Spleen (tissue), 11 donors: ENCODE data around the gene IL18R1. TPM values are rescaled to one million over a fixed set of nuclear protein-coding genes. Genes with fewer than 3 reads are reported as not detected.

Source experiments
- DNase-seq: peaks from one replicate; pipeline ENCODE4 v3.0.0-alpha.2; 2020
- H3K27ac ChIP-seq, 8 donors: fragments of 200-600 bp; sonication (generic) in 7 of 8; 1 replicate in 4 of 8; 2 replicates in 4 of 8; pipeline versions ENCODE4 v1.5.0 to v1.8.0; 2016 to 2021; ENCODE audit warnings: inconsistent platforms in 4 of 8, mild to moderate bottlenecking in 4 of 8, moderate library complexity in 1 of 8
- H3K27me3 ChIP-seq, 7 donors: fragments of 200-600 bp; sonication (generic) in 6 of 7; replicated peaks in 1 of 7; 1 replicate in 4 of 7; 2 replicates in 3 of 7; pipeline versions ENCODE4 v1.5.0 to v1.8.0; 2016 to 2021; ENCODE audit warnings: inconsistent platforms in 3 of 7, mild to moderate bottlenecking in 1 of 7
- H3K36me3 ChIP-seq, 6 donors: fragments of 200-600 bp; sonication (generic) in 5 of 6; 1 replicate in 4 of 6; 2 replicates in 2 of 6; pipeline versions ENCODE4 v1.5.0 to v1.8.0; 2016 to 2021; ENCODE audit warnings: inconsistent platforms in 2 of 6
- H3K4me1 ChIP-seq, 6 donors: fragments of 200-600 bp; sonication (generic) in 5 of 6; 1 replicate in 3 of 6; 2 replicates in 3 of 6; pipeline versions ENCODE4 v1.5.0 to v1.8.0; 2016 to 2021; ENCODE audit warnings: inconsistent platforms in 3 of 6
- H3K4me3 ChIP-seq, 8 donors: fragments of 200-600 bp; sonication (generic) in 7 of 8; 1 replicate in 4 of 8; 2 replicates in 4 of 8; pipeline versions ENCODE4 v1.5.0 to v1.8.0; 2016 to 2021; ENCODE audit warnings: inconsistent platforms in 4 of 8, mild to moderate bottlenecking in 4 of 8, moderate library complexity in 2 of 8
- H3K9me3 ChIP-seq, 8 donors: fragments of 200-600 bp; sonication (generic) in 7 of 8; 1 replicate in 4 of 8; 2 replicates in 4 of 8; pipeline versions ENCODE4 v1.5.0 to v1.8.0; 2016 to 2021; ENCODE audit warnings: inconsistent platforms in 4 of 8
- POLR2A ChIP-seq, 3 donors: fragments of 450-650 bp; IDR thresholded peaks; one replicate each; pipeline ENCODE4 v1.5.1; 2017; ENCODE audit warnings: antibody characterized with exemption in 3 of 3, mild to moderate bottlenecking in 1 of 3
- POLR2AphosphoS5 ChIP-seq, 3 donors: sonication (generic); formaldehyde crosslinking; IDR thresholded peaks; one replicate each; pipeline ENCODE4 v1.5.1; 2017; ENCODE audit warnings: antibody characterized with exemption in 3 of 3
- WGBS, 5 donors: extraction: QIAGEN DNeasy Blood & Tissue Kit in 3 of 5; methylation state at CpG; one replicate each; pipeline versions ENCODE4 v1.1.5 to v1.1.7; 2013 to 2018; 5-methylcytosine and 5-hydroxymethylcytosine counted together
- intact Hi-C: fragments of 100-400 bp; cut with DNase I; formaldehyde crosslinking; loops from one replicate; pipeline ENCODE4 v1.15.0; 2023; ENCODE audit warnings: low total_unique reads
- polyA plus RNA-seq, 3 donors: library from polyadenylated mRNA; stranded (reverse); fragments of 200-250 nt; gene quantifications; one replicate each; pipeline ENCODE4 v1.2.1, GENCODE V29; 2013
- total RNA-seq, 7 donors: library from RNA; depleted of rRNA in 3 of 7; stranded (reverse); fragments of >200 nt in 3 of 7; fragmentation: NEBNext Ultra II Directional in 4 of 7; extraction: Animal tissue kit (Norgen Biotek cat#: 25700) in 4 of 7; gene quantifications; one replicate each; pipeline versions ENCODE4 v1.1.0 to v1.2.1, GENCODE V29; 2016 to 2021
- TF ChIP-seq, protein P1 (sequence below), 11 experiments: fragments of 200-600 bp in 7 of 11; fragments of 450-650 bp in 4 of 11; sonication (generic) in 4 of 11; IDR thresholded peaks in 8 of 11; conservative IDR thresholded peaks in 3 of 11; 1 replicate in 7 of 11; 2 replicates in 4 of 11; pipeline versions ENCODE4 v1.4.0 to v1.8.0; 2016 to 2021; ENCODE audit warnings: antibody characterized with exemption in 11 of 11, inconsistent platforms in 4 of 11, mild to moderate bottlenecking in 1 of 11
- donor health status: healthy with polysubstance abuse.
- donor health status: DM: no; HTN: no; CAD: no; lungs with moderate emphysema.
- donor health status: DM: no; HTN: no; CAD: no.
- donor health status: Bipolar disorder and iron deficiency.
- donor health status: healthy.
- donor health status: DM: no; HTN: no; CAD: no.
- donor health status: DM: yes; HTN: yes; CAD: no.

Gene IL18R1
- total and polyA plus RNA-seq, 10 donors: 2.2 to 97.6 (median 21.5) TPM

DNA sequence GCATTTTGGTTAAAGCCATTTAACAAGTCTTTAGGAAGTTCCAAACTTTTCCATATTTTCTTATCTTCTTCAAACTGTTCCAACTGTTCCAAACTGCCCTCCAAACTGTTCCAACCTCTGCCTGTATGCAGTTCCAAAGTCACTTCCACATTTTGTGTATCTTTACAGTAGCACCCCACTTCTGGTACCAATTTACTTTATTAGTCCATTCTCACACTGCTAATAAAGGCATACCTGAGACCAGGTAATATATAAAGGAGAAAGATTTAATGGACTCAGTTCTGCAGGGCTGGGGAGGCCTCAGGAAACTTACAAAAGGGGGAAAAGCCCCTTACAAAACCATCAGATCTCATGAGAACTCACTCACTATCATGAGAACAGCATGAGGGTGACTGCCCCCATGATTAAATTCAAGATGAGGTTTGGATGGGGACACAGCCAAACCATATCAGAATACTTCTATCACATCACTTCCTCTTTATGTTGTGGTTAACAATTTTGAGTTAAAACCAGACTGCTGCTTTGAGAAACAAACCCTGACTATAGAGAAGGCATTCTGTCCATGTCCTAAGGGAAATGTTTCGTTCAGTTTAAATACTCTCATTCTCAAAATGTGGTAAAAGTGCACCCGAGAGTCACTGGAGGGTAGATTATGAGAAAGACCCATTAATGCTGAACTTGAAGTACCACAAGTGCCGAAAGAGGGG, 11.0 kb downstream of the IL18R1 start:
- intact Hi-C loops: no loop called here
- Histone ChIP-seq H3K27ac (peak overlapping the region; percentile 8 to 89 (median 63)), H3K36me3 (peaks cover 0 to 94% (median 11%) of the 10 kb centered on the region in 6 donors), H3K27me3 (no peaks in the 10 kb centered on the region), H3K4me3 (peak overlapping the region in 1 of 8 donors; percentile 44), H3K9me3 (peaks cover 0 to 27% (median 19%) of the 10 kb centered on the region in 8 donors), H3K4me1 (peaks cover 0 to 41% (median 2%) of the 10 kb centered on the region in 6 donors)
- DNase-seq: no peak
- 57 to 68% (median 63%) methylated on average over 3 of the region's 3 CpGs for WGBS, 5 donors
- TF ChIP-seq, protein P1, sequence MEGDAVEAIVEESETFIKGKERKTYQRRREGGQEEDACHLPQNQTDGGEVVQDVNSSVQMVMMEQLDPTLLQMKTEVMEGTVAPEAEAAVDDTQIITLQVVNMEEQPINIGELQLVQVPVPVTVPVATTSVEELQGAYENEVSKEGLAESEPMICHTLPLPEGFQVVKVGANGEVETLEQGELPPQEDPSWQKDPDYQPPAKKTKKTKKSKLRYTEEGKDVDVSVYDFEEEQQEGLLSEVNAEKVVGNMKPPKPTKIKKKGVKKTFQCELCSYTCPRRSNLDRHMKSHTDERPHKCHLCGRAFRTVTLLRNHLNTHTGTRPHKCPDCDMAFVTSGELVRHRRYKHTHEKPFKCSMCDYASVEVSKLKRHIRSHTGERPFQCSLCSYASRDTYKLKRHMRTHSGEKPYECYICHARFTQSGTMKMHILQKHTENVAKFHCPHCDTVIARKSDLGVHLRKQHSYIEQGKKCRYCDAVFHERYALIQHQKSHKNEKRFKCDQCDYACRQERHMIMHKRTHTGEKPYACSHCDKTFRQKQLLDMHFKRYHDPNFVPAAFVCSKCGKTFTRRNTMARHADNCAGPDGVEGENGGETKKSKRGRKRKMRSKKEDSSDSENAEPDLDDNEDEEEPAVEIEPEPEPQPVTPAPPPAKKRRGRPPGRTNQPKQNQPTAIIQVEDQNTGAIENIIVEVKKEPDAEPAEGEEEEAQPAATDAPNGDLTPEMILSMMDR (IDR thresholded peaks at IDR 0.05 in 8 of 11, conservative IDR thresholded peaks at IDR 0.05 in 3 of 11): no peak
- TF ChIP-seq POLR2AphosphoS5 (IDR thresholded peaks at IDR 0.05) (no peak), POLR2A (IDR thresholded peaks at IDR 0.05) (no peak)

GRCh38 chr2:102367331-102367971, 11.9 kb downstream of the IL18R1 start:
- 54 to 76% (median 63%) methylated on average over 6 of the region's 6 CpGs for WGBS, 5 donors

GRCh38 chr2:102368461-102369109, 13.0 kb downstream of the IL18R1 start:
- H3K27ac ChIP-seq: peak overlapping the region in 5 of 8 donors; percentile 47 to 83 (median 79)

More at GRCh38 chr2:102367331-102367971, 11.9 kb downstream of the IL18R1 start:
- Histone ChIP-seq H3K9me3 (peaks cover 0 to 27% (median 19%) of the 10 kb centered on the region in 8 donors), H3K27ac (peak overlapping the region in 7 of 8 donors; percentile 34 to 89 (median 68)), H3K36me3 (peaks cover 0 to 94% (median 11%) of the 10 kb centered on the region in 6 donors), H3K27me3 (no peaks in the 10 kb centered on the region), H3K4me1 (peaks cover 0 to 41% (median 2%) of the 10 kb centered on the region in 6 donors), H3K4me3 (peak overlapping the region in 1 of 8 donors; percentile 44)
- intact Hi-C loops: no loop called here
- DNase-seq: no peak
- TF ChIP-seq POLR2AphosphoS5 (IDR thresholded peaks at IDR 0.05): peak in 1 of 3 donors; percentile 28
- TF ChIP-seq, protein P1 (IDR thresholded peaks at IDR 0.05 in 8 of 11, conservative IDR thresholded peaks at IDR 0.05 in 3 of 11): no peak

DNA sequence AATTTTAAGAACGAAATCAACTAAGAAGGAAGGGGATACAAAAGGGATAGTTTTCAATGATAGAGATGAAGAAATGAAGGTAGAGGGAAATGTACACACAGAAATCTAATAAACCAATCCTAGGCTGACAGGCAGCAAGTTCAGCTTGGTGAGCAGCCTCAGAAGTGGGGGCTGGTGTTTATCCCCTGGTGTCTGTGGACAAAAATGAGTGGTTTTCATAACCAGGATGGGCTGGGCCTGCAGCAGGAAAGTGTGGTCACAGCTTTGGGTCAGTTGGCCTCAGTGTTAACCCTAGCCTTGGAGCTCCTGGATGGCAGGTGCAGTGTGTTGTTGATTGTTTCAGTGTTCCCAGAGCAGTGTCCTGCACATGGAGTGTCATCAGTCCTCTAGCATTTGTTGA, 14.3 kb downstream of the IL18R1 start:
- DNase-seq: no peak

More at GRCh38 chr2:102368461-102369109, 13.0 kb downstream of the IL18R1 start:
- peaks cover 0 to 31% (median 19%) of the 10 kb centered on the region in 8 donors for H3K9me3 ChIP-seq
- H3K36me3 ChIP-seq: peaks cover 0 to 94% (median 8%) of the 10 kb centered on the region in 6 donors
- intact Hi-C loops: no loop called here
- H3K27me3 ChIP-seq: no peaks in the 10 kb centered on the region
- peaks cover 0 to 41% (median 2%) of the 10 kb centered on the region in 6 donors for H3K4me1 ChIP-seq
- DNase-seq: peak; percentile 78
- H3K4me3 ChIP-seq: peak overlapping the region in 1 of 8 donors; percentile 38
- TF ChIP-seq POLR2A (IDR thresholded peaks at IDR 0.05) (no peak), POLR2AphosphoS5 (IDR thresholded peaks at IDR 0.05) (peak in 2 of 3 donors; percentile 55)
- WGBS, 5 donors: 51 to 86% (median 75%) methylated on average over 2 to 5 of the region's 5 CpGs

More for the DNA sequence above, 14.3 kb downstream of the IL18R1 start:
- intact Hi-C loops: no loop called here
- Histone ChIP-seq H3K4me3 (no peak overlapping the region), H3K36me3 (peaks cover 0 to 94% (median 6%) of the 10 kb centered on the region in 6 donors), H3K9me3 (peaks cover 0 to 28% (median 19%) of the 10 kb centered on the region in 8 donors), H3K4me1 (peaks cover 0 to 41% (median 2%) of the 10 kb centered on the region in 6 donors), H3K27me3 (no peaks in the 10 kb centered on the region), H3K27ac (peak overlapping the region in 1 of 8 donors; percentile 24)
- WGBS, 5 donors: 92 to 98% (median 93%) methylated on average over 1 of the region's 1 CpG
- TF ChIP-seq, protein P1 (IDR thresholded peaks at IDR 0.05 in 8 of 11, conservative IDR thresholded peaks at IDR 0.05 in 3 of 11): no peak
- TF ChIP-seq POLR2AphosphoS5 (IDR thresholded peaks at IDR 0.05): no peak
